Adrenal gland (tissue), 12 donors: ENCODE results near the gene GPRC5A. TPM values are rescaled to one million over a fixed set of nuclear protein-coding genes. Genes with fewer than 3 reads are reported as not detected.

Experiments used
- DNase-seq, 7 donors: peaks; one replicate each; pipeline ENCODE4 v3.0.0-alpha.2; 2019 to 2020
- H3K27ac ChIP-seq, 5 donors: fragments of 200-600 bp; sonication (generic) in 4 of 5; 1 replicate in 3 of 5; 2 replicates in 2 of 5; pipeline versions ENCODE4 v1.5.1 to v1.8.0; 2016 to 2020; ENCODE audit warnings: mild to moderate bottlenecking in 1 of 5
- H3K27me3 ChIP-seq: fragments of 200-600 bp; 2 replicates; pipeline ENCODE4 v1.8.0; 2021
- H3K36me3 ChIP-seq, 2 donors: fragments of 200-600 bp; replicated peaks in 1 of 2; 1 replicate in 1 of 2; 2 replicates in 1 of 2; pipeline versions ENCODE4 v1.5.1 to v1.8.0; 2018 to 2022
- H3K4me1 ChIP-seq, 2 donors: fragments of 200-600 bp; replicated peaks in 1 of 2; 1 replicate in 1 of 2; 2 replicates in 1 of 2; pipeline versions ENCODE4 v1.5.1 to v1.8.0; 2018 to 2021
- H3K4me3 ChIP-seq, 4 donors: fragments of 200-600 bp; sonication (generic) in 3 of 4; one replicate each; pipeline ENCODE4 v1.5.1; 2016 to 2018
- H3K9me3 ChIP-seq, 3 donors: fragments of 200-600 bp; sonication (generic) in 1 of 3; replicated peaks in 1 of 3; 1 replicate in 2 of 3; 2 replicates in 1 of 3; pipeline versions ENCODE4 v1.5.1 to v1.8.0; 2016 to 2021
- POLR2A ChIP-seq, 2 donors: fragments of 450-650 bp; IDR thresholded peaks; one replicate each; pipeline ENCODE4 v1.6.1; 2017; ENCODE audit warnings: antibody characterized with exemption in 2 of 2, mild to moderate bottlenecking in 2 of 2, moderate library complexity in 1 of 2
- WGBS, 4 donors: extraction: QIAGEN DNeasy Blood & Tissue Kit in 2 of 4; methylation state at CpG; one replicate each; pipeline versions ENCODE4 v1.1.5 to v1.1.7; 2013 to 2017; 5-methylcytosine and 5-hydroxymethylcytosine counted together
- intact Hi-C, 2 donors: fragments of 100-400 bp; cut with DNase I; formaldehyde crosslinking; loops; one replicate each; pipeline versions ENCODE4 v1.14.1 to v1.15.0; 2022 to 2023
- polyA plus RNA-seq, 3 donors: library from polyadenylated mRNA; stranded (reverse); fragments of 200-250 nt in 2 of 3; fragments of 350-450 nt in 1 of 3; fragmentation: Illumina TruSeq in 1 of 3; extraction: RNeasy Lipid Tissue Mini Kit (QIAGEN cat#74804) in 1 of 3; gene quantifications; one replicate each; pipeline ENCODE4 v1.2.3, GENCODE V29; 2013 to 2014
- total RNA-seq, 9 donors: library from RNA; depleted of rRNA in 4 of 9; stranded (reverse); fragments of >200 nt in 4 of 9; fragments of 120-200 nt in 1 of 9; fragmentation: NEBNext Ultra II Directional in 1 of 9; extraction: Animal tissue kit (Norgen Biotek cat#: 25700) in 1 of 9; gene quantifications; one replicate each; pipeline versions ENCODE4 v1.1.0 to v1.2.4, GENCODE V29; 2013 to 2023
- TF ChIP-seq, protein P1 (sequence below), 6 experiments: fragments of 450-650 bp in 4 of 6; fragments of 200-600 bp in 2 of 6; sonication (generic) in 1 of 6; IDR thresholded peaks; 1 replicate in 5 of 6; 2 replicates in 1 of 6; pipeline versions ENCODE4 v1.5.1 to v1.8.0; 2016 to 2021; ENCODE audit warnings: antibody characterized with exemption in 6 of 6, mild to moderate bottlenecking in 2 of 6, moderate library complexity in 1 of 6
- donor health status: healthy with polysubstance abuse.
- donor health status: Bipolar disorder and iron deficiency.
- donor health status: DM: yes; HTN: yes; CAD: no.
- donor health status: DM: no; HTN: no; CAD: no.
- donor health status: DM: no; HTN: no; CAD: no.
- donor health status: DM: yes; HTN: yes; CAD: no.

Gene GPRC5A
- total and polyA plus RNA-seq, 12 donors = 0.33 to 22.3 (median 6.2) TPM

DNA sequence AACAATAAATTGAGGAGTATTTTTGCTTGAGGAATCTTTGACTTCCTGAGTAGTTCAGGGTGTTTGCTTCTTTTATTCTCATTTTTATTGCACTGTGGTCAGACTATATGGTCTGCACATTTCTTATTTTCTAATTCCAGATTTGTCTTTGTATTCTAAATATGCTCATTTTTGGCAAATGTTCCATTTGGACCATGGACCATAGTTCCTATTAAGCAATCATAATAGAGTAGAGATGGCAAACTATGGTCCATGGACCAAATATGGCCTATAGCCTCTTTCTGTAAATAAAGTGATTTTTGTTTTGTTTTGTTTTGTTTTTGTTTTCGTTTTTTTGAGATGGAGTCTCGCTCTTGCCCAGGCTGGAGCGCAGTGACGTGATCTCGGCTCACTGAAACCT lies 2.1 kb downstream of the GPRC5A start:
- Histone ChIP-seq H3K36me3 (no peaks in the 10 kb centered on the region), H3K27ac (no peak overlapping the region), H3K27me3 (no peaks in the 10 kb centered on the region), H3K9me3 (no peaks in the 10 kb centered on the region), H3K4me1 (peaks cover 0 to 9% of the 10 kb centered on the region in 2 donors), H3K4me3 (no peak overlapping the region)
- TF ChIP-seq, protein P1, sequence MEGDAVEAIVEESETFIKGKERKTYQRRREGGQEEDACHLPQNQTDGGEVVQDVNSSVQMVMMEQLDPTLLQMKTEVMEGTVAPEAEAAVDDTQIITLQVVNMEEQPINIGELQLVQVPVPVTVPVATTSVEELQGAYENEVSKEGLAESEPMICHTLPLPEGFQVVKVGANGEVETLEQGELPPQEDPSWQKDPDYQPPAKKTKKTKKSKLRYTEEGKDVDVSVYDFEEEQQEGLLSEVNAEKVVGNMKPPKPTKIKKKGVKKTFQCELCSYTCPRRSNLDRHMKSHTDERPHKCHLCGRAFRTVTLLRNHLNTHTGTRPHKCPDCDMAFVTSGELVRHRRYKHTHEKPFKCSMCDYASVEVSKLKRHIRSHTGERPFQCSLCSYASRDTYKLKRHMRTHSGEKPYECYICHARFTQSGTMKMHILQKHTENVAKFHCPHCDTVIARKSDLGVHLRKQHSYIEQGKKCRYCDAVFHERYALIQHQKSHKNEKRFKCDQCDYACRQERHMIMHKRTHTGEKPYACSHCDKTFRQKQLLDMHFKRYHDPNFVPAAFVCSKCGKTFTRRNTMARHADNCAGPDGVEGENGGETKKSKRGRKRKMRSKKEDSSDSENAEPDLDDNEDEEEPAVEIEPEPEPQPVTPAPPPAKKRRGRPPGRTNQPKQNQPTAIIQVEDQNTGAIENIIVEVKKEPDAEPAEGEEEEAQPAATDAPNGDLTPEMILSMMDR (IDR thresholded peaks at IDR 0.05) = no peak
- TF ChIP-seq POLR2A (IDR thresholded peaks at IDR 0.05) = no peak
- intact Hi-C loops = no loop called here
- WGBS, 4 donors = 94 to 98% (median 95%) methylated on average over 5 of the region's 5 CpGs
- no peak for DNase-seq

DNA sequence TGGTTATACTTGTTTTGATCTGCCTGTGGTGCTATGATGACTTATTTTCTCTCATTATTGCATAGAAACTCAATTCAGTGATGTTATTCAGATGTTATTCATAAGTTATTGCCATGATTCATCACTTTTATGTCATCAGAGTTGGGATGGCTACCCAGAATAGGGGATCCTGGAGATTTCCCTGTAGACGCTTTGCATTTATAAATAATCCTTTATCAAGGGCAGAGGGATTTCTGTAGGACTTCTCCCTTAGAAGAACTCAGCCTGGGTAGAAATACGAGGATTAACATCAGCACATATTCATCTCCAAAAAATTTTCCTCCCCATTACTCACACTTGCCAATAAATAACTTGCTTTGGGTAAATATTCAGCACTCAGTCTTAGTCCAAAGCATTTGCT lies 4.9 kb downstream of the GPRC5A start:
- TF ChIP-seq, protein P1 (IDR thresholded peaks at IDR 0.05) = no peak
- TF ChIP-seq POLR2A (IDR thresholded peaks at IDR 0.05) = no peak
- Histone ChIP-seq H3K27ac (no peak overlapping the region), H3K4me1 (peaks cover 11 to 20% of the 10 kb centered on the region in 2 donors), H3K36me3 (no peaks in the 10 kb centered on the region), H3K27me3 (no peaks in the 10 kb centered on the region), H3K4me3 (no peak overlapping the region), H3K9me3 (no peaks in the 10 kb centered on the region)
- intact Hi-C loops = no loop called here
- 62 to 67% (median 64%) methylated on average over 2 of the region's 2 CpGs for WGBS, 4 donors
- DNase-seq = no peak

DNA sequence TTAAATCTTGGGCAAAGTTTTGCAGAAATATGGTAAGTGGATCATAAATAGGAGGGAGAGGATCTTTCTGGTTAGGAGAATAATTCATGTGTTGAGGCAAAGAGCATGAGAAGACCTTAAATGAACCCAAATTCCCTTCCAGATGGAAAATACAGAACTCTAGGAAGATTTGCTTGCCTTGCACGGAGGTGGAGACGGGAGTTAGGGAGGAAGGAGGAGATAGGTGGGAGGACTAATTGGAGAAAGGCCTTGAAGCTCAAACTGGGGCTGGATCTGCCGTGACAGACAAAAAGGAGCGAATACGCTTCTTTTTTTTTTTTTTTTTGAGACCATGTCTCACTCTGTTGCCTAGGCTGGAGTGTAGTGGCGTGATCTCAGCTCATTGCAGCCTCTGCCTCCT lies 5.9 kb downstream of the GPRC5A start:
- H3K4me1 ChIP-seq = peaks cover 12 to 26% of the 10 kb centered on the region in 2 donors
- no peak overlapping the region for H3K27ac ChIP-seq
- H3K9me3 ChIP-seq = no peaks in the 10 kb centered on the region
- DNase-seq = no peak
- H3K4me3 ChIP-seq = no peak overlapping the region
- intact Hi-C loops = no loop called here
- no peaks in the 10 kb centered on the region for H3K36me3 ChIP-seq
- 77 to 88% (median 81%) methylated on average over 6 of the region's 6 CpGs for WGBS, 4 donors
- H3K27me3 ChIP-seq = no peaks in the 10 kb centered on the region
- no peak for TF ChIP-seq POLR2A (IDR thresholded peaks at IDR 0.05)
- TF ChIP-seq, protein P1 (IDR thresholded peaks at IDR 0.05) = no peak

DNA sequence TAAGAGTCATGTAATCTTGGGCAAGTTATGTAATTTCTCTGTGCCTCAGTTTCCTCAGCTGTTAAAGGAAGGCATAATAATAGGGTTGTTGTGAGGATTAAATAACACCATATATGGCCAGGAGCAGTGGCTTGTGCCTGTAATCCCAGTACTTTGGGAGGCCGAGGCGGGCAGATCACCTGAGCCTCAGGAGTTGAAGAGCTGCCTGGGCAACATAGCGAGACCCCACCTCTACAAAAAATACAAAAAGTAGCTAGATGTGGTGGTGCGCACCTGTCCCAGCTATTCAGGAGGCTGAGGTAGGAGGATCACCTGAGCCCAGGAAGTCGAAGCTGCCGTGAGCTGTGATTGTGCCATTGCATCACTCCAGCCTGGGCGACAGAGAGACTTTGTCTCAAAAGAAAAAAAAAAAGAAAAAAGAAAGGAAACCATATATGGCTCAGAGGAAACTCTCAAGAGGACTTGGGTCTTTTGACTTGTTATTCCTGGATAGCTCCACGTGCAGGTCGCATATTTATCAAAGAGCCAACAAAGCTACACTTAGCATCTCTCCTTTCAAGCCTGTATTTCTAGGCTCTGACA lies 6.9 kb downstream of the GPRC5A start:
- 86 to 91% (median 90%) methylated on average over 9 of the region's 9 CpGs for WGBS, 4 donors
- intact Hi-C loops = no loop called here
- no peaks in the 10 kb centered on the region for H3K9me3 ChIP-seq
- H3K4me3 ChIP-seq = no peak overlapping the region
- TF ChIP-seq, protein P1 (IDR thresholded peaks at IDR 0.05) = no peak
- TF ChIP-seq POLR2A (IDR thresholded peaks at IDR 0.05) = no peak
- DNase-seq = no peak
- no peaks in the 10 kb centered on the region for H3K27me3 ChIP-seq
- H3K4me1 ChIP-seq = peaks cover 12 to 27% of the 10 kb centered on the region in 2 donors
- H3K36me3 ChIP-seq = no peaks in the 10 kb centered on the region
- no peak overlapping the region for H3K27ac ChIP-seq
